ENCODE measurements around the gene SGF29. TPM values are rescaled to one million over a fixed set of nuclear protein-coding genes. Genes with fewer than 3 reads are reported as not detected.
"Not testable (repeated sequence)": the region's sequence is repeated elsewhere in the genome, so short reads cannot be mapped to it uniquely, and the experiment has no call there.

SGF29 gene
- total and polyA plus RNA-seq, 7 donors = 13.2 to 58.7 (median 38.5) TPM

GRCh38 chr16:28521436-28521835 is 32.3 kb upstream of the SGF29 start:
- peaks cover 0 to 9% (median 6%) of the 10 kb centered on the region in 4 donors for H3K4me1 ChIP-seq
- no peak overlapping the region for H3K4me3 ChIP-seq
- no peak for DNase-seq
- H3K9me3 ChIP-seq = no peaks in the 10 kb centered on the region
- H3K27ac ChIP-seq = no peak overlapping the region
- intact Hi-C loops (cut with DNase I) = no loop called here
- 92 to 94% methylated on average over 6 of the region's 6 CpGs for WGBS, 2 donors
- H3K36me3 ChIP-seq = no peaks in the 10 kb centered on the region
- TF ChIP-seq POLR2AphosphoS5 (IDR thresholded peaks at IDR 0.05) = no peak
- TF ChIP-seq POLR2A (IDR thresholded peaks at IDR 0.05) = no peak
- TF ChIP-seq EP300 (IDR thresholded peaks at IDR 0.05) = no peak
- TF ChIP-seq CTCF (IDR thresholded peaks at IDR 0.05) = no peak
- no peaks in the 10 kb centered on the region for H3K27me3 ChIP-seq

GRCh38 chr16:28522792-28523191 is 30.9 kb upstream of the SGF29 start:
- no peaks in the 10 kb centered on the region for H3K9me3 ChIP-seq
- no peaks in the 10 kb centered on the region for H3K36me3 ChIP-seq
- H3K4me1 ChIP-seq = peaks cover 0 to 9% (median 6%) of the 10 kb centered on the region in 4 donors
- TF ChIP-seq POLR2A (IDR thresholded peaks at IDR 0.05) (no peak), CTCF (IDR thresholded peaks at IDR 0.05) (no peak), EP300 (IDR thresholded peaks at IDR 0.05) (no peak), POLR2AphosphoS5 (IDR thresholded peaks at IDR 0.05) (no peak)
- no peaks in the 10 kb centered on the region for H3K27me3 ChIP-seq
- intact Hi-C loops (cut with DNase I) = no loop called here
- 81 to 89% methylated on average over 11 of the region's 11 CpGs for WGBS, 2 donors
- no peak overlapping the region for H3K27ac ChIP-seq
- H3K4me3 ChIP-seq = no peak overlapping the region
- no peak for DNase-seq

GRCh38 chr16:28524681-28525171 is 29.0 kb upstream of the SGF29 start:
- intact Hi-C loops (cut with DNase I) = no loop called here
- Histone ChIP-seq H3K27me3 (no peaks in the 10 kb centered on the region), H3K36me3 (no peaks in the 10 kb centered on the region), H3K27ac (no peak overlapping the region), H3K4me3 (no peak overlapping the region), H3K9me3 (no peaks in the 10 kb centered on the region), H3K4me1 (peaks cover 0 to 9% (median 6%) of the 10 kb centered on the region in 4 donors)
- 73 to 74% methylated on average over 6 of the region's 6 CpGs for WGBS, 2 donors
- no peak for DNase-seq
- TF ChIP-seq POLR2A (IDR thresholded peaks at IDR 0.05) = no peak
- TF ChIP-seq EP300 (IDR thresholded peaks at IDR 0.05) = no peak
- TF ChIP-seq CTCF (IDR thresholded peaks at IDR 0.05) = no peak
- no peak for TF ChIP-seq POLR2AphosphoS5 (IDR thresholded peaks at IDR 0.05)

GRCh38 chr16:28526201-28527099 is 27.3 kb upstream of the SGF29 start:
- H3K27ac ChIP-seq = no peak overlapping the region
- H3K27me3 ChIP-seq = no peaks in the 10 kb centered on the region
- H3K36me3 ChIP-seq = no peaks in the 10 kb centered on the region
- no peak for TF ChIP-seq POLR2A (IDR thresholded peaks at IDR 0.05)
- TF ChIP-seq EP300 (IDR thresholded peaks at IDR 0.05) = no peak
- no peak for TF ChIP-seq POLR2AphosphoS5 (IDR thresholded peaks at IDR 0.05)
- TF ChIP-seq CTCF (IDR thresholded peaks at IDR 0.05) = no peak
- no peaks in the 10 kb centered on the region for H3K9me3 ChIP-seq
- no peak for DNase-seq
- peaks cover 0 to 9% (median 6%) of the 10 kb centered on the region in 4 donors for H3K4me1 ChIP-seq
- 67 to 86% methylated on average over 11 of the region's 11 CpGs for WGBS, 2 donors
- H3K4me3 ChIP-seq = no peak overlapping the region
- intact Hi-C loops (cut with DNase I) = no loop called here

- intact Hi-C loops (cut with DNase I); H3K36me3 ChIP-seq; H3K9me3 ChIP-seq; DNase-seq; H3K27ac ChIP-seq; H3K27me3 ChIP-seq; H3K4me3 ChIP-seq: not testable (repeated sequence)
- WGBS, 2 donors = 96% methylated on average over 7 of the region's 7 CpGs
- H3K4me1 ChIP-seq = peaks cover 0 to 16% (median 9%) of the 10 kb centered on the region in 4 donors
Observed at GRCh38 chr16:28527100-28527785, 26.5 kb upstream of the SGF29 start.
